HT1080 (cell line): ENCODE data around the gene CDK18. TPM values are rescaled to one million over a fixed set of nuclear protein-coding genes. Genes with fewer than 3 reads are reported as not detected.
A peak's percentile ranks its signal among the peaks of the same experiment; 100 is the strongest.

Source experiments
- DNase-seq: peaks from one replicate; pipeline ENCODE4 v3.0.0-alpha.2; 2015; ENCODE audit warnings: low read depth
- total RNA-seq: library from RNA; depleted of rRNA; stranded (reverse); fragments of >200 nt; shearing (Covaris generic); gene quantifications from 2 replicates; pipeline ENCODE4 v1.2.3, GENCODE V29; 2014

The CDK18 gene
- total RNA-seq, 1 experiment from 2014 or later: 1.7 TPM

- no peak for DNase-seq
These were observed 31.6 kb downstream of the CDK18 start for GRCh38 chr1:205535866-205536758.

- no peak for DNase-seq
These were observed 32.4 kb downstream of the CDK18 start for GRCh38 chr1:205536759-205537361.

DNA sequence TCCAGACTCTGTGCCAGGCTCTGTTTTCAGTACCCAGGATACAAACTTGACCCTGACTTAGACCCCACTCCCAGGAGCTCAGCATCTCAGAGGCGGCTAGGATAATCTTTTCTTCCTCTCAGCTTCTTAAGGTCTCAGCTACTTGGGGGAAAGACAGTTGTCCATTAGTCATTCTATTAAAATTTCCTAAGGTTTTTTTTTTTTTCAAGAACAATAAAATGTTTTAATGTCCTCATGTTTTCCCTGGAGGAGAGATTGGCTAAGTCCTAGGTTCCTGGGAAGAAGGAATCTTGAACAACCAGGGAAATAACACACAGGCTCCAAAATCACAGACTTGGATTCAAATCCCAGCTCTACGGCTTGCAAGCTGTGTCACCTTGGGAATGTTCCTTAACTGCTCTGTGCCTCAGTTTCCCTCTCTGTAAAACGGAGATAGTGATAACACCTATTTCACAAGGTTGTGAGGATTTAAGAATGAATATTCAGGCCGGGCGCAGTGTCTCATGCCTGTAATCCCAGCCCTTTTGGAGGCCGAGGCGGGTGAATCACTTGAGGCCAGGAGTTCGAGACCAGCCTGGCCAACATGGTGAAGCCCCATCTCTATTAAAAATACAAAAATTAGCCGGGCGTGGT, 33.0 kb downstream of the CDK18 start:
- DNase-seq: peak; percentile 36

DNA sequence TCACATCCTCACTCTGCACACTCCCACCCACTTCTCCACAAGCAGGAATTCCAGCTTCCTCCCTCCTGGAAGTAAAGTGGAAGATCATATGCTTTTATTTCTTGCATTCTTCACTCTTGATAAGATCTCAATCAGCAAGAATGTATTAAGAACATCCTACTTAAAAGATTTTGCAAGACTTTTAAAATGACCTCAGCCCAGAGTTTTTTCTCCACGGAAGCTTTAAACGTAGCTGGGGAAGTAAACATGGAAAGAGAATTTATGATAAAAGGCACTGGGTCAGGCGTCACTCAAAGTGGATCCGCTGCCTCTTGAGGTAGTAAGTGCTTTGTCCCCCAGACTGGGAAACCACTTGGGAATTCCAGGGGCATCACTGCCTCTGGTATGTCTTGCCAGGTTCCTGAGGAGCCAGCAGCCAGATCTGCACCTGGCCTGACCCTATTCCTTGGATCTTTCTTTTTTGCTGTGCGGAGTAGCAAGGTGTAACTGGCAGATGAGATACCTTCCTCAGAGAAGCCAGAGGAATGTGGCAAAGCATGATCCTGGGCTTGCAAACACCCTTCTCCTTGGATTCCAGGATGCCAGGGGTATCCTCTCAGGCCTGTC, 33.9 kb downstream of the CDK18 start:
- DNase-seq: no peak

- no peak for DNase-seq
These were observed 36.9 kb downstream of the CDK18 start for GRCh38 chr1:205541161-205541886.

GRCh38 chr1:205542367-205542766, 37.9 kb downstream of the CDK18 start:
- DNase-seq: no peak

- DNase-seq: peak; percentile 87
These were observed 39.2 kb downstream of the CDK18 start for GRCh38 chr1:205543351-205544301.

GRCh38 chr1:205545001-205545919, 40.8 kb downstream of the CDK18 start:
- peak; percentile 46 for DNase-seq

GRCh38 chr1:205545991-205546390, 41.5 kb downstream of the CDK18 start:
- no peak for DNase-seq

DNA sequence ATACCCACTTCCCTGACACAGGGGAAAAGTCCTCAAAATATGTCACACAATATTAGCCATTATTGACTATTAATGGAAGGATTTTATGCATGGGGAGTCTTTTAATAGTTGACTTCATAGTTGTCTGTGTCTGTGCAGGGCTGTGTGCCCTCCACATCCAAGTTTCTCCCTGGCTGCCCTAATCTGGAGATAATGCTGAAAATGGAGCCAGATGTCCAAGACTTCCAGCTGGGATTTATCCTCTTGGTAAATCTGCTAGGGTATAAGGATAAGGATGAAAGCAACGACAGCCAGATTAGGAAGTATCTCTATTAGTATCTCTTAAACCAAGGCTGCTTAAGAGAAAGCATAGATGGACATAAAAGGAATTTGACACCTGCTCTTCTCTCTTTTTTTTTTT, 42.1 kb downstream of the CDK18 start:
- DNase-seq: no peak

DNA sequence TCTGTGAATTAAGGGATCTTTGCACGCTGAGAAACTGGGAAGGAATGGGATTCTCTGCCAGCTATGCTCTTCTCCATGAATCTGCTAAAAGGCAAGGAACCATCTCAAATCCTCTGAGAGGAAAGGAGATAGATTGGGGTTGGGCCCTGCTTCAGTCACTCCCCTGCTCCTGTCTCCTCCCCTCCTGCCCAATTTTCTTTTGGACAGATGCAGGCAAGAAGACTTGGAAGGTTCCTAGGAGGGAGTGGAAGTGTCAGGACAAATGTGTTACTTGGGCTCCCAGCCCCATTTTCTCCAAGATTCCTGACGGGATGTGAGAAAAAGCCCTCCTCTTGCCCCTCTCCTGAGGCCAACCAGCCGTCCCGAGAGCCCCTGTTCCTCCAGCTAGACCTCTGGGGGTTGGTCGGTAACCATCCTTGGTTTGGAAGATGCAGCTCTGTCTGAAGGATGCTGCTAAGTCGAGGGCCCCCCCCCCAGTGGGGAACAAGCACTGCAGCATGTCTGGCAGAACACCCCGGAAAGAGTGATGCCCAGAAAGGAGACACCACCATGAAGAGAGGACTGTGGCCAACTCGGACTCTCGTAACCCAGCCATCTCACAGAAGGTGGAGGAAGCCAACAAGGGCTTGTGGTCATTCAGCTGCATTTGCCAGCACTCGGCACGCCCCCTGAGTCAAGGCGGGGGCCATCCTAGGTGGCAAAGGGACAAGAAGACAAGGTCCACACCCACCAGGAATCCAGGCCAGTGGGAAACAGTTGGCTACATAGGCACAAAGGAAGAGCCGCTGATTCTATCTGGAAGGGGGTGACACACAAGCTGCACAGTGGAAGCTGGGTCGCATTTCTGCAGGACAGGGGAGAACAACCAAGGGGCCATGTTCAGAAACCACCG, 43.7 kb downstream of the CDK18 start:
- no peak for DNase-seq

DNA sequence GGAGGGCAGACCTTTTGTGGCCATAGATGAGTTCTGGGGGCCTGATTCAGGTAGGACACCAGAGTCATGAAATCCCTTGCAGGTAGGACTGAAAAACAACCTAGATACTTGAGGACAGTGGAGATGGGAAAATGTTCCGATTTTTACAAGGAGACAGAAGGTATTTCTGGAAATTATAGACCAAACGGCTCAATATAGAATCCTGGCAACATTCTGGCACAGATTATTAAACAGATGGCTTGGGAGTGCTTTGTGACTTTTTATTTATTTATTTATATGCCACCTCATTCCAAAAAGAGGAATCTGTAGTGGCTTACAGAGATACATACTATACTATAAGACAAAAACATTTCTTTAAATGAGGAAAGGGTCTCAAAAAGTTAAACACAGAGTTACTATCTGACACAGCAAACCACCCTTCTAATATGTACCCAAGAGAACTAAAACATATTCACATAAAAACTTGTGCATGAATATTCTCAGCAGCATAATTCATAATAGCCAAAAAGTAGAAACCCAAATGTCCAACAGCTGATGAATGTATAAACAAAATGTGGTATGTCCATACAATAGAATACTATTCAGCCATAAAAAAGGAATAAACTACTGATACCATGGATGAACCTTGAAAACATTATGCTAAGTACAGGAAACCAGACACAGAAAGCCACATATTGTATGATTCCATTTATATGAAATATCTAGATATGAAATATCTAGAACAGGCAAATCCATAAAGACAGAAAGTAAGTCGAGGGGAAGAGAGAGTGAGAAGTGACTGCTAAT, 49.8 kb downstream of the CDK18 start:
- no peak for DNase-seq

GRCh38 chr1:205561501-205562203, 57.2 kb downstream of the CDK18 start:
- DNase-seq: no peak

DNA sequence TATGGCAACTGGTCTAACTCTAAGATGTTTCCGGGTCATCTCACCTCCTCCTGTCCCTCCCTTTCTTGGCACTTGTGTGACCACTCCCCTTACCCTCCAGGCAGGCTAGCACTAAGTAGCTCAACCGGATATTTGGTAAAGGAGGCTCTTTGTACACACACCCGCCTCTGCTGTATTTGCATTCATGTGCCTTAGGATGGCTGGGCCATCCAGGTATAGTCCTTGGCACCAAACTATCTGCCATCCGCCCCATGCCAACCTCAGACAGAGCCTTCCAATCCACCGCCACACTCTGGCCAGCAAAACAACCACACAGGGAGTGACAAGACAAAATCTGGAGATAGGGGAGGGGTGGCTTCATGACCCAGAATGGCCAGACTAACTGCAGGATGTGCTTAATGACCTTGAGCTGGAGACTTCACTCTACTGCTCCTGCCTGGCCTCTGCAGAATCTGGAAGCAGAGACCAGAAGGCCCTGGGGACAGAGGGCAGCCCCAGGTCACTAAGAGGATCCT, 59.5 kb downstream of the CDK18 start:
- DNase-seq: no peak

- DNase-seq: no peak
These were observed 61.3 kb downstream of the CDK18 start for GRCh38 chr1:205565799-205566198.

- DNase-seq: no peak
These were observed 63.2 kb downstream of the CDK18 start for GRCh38 chr1:205567716-205568115.
